HG02798 (cell line): ENCODE results near the gene KRT76.

Source experiments
- ATAC-seq: cut with Tn5 transposase; IDR thresholded peaks from one replicate; pipeline ENCODE4 v1.9.1; 2021; ENCODE audit warnings: mild to moderate bottlenecking; ENCODE audit not compliant: unreplicated experiment, poor library complexity

KRT76 gene

GRCh38 chr12:52787324-52788191 is 10.4 kb upstream of the KRT76 start:
- no peak for ATAC-seq

- ATAC-seq: no peak
These were observed 7.8 kb upstream of the KRT76 start for GRCh38 chr12:52784909-52785308.

GRCh38 chr12:52783563-52784316 is 6.6 kb upstream of the KRT76 start:
- no peak for ATAC-seq

GRCh38 chr12:52782502-52782901 is 5.4 kb upstream of the KRT76 start:
- no peak for ATAC-seq

- ATAC-seq: no peak
These were observed 4.4 kb upstream of the KRT76 start for GRCh38 chr12:52781399-52782082.

- ATAC-seq: no peak
These were observed 2.8 kb upstream of the KRT76 start for GRCh38 chr12:52779914-52780313.

GRCh38 chr12:52778833-52779232 is 1.7 kb upstream of the KRT76 start:
- no peak for ATAC-seq

- no peak for ATAC-seq
These were observed 421 bp upstream of the KRT76 start for GRCh38 chr12:52777566-52777965.

- ATAC-seq: no peak
These were observed 710 bp downstream of the KRT76 start for GRCh38 chr12:52776435-52776834.

GRCh38 chr12:52774629-52775250 is 2.4 kb downstream of the KRT76 start:
- ATAC-seq: no peak

GRCh38 chr12:52772772-52773171 is 4.4 kb downstream of the KRT76 start:
- ATAC-seq: no peak

- ATAC-seq: no peak
These were observed 5.0 kb downstream of the KRT76 start for GRCh38 chr12:52772188-52772587.

- no peak for ATAC-seq
These were observed 5.6 kb downstream of the KRT76 start for GRCh38 chr12:52771505-52771904.

GRCh38 chr12:52771088-52771487 is 6.1 kb downstream of the KRT76 start:
- ATAC-seq: no peak

GRCh38 chr12:52769946-52770345 is 7.2 kb downstream of the KRT76 start:
- ATAC-seq: no peak

GRCh38 chr12:52769354-52769753 is 7.8 kb downstream of the KRT76 start:
- no peak for ATAC-seq

GRCh38 chr12:52768479-52769200 is 8.5 kb downstream of the KRT76 start:
- no peak for ATAC-seq

- ATAC-seq: no peak
These were observed 9.7 kb downstream of the KRT76 start for GRCh38 chr12:52767427-52767826.

GRCh38 chr12:52767020-52767379 is 10.1 kb downstream of the KRT76 start:
- ATAC-seq: no peak
